ENCODE results near the gene CGRRF1.

CGRRF1 gene

DNA sequence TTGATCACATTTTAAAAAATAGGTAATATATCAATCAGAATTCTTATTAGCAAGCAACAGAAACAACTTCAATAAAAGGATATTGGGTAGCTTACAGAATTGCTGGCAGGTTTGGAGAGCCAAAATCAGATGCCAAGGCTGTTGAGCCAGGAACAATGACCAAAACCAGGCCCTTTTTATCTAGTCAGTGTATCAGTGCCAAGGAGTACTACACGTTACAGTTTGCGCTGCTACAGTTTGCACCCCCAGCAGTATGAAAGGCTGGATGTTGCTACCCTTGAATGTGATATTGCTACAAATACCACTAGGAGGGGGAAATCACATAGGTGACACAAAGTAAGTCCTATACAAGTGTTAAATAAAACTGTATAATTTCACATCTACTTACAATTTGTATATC, 19.3 kb downstream of the CGRRF1 start:
- TF ChIP-seq, protein P1, sequence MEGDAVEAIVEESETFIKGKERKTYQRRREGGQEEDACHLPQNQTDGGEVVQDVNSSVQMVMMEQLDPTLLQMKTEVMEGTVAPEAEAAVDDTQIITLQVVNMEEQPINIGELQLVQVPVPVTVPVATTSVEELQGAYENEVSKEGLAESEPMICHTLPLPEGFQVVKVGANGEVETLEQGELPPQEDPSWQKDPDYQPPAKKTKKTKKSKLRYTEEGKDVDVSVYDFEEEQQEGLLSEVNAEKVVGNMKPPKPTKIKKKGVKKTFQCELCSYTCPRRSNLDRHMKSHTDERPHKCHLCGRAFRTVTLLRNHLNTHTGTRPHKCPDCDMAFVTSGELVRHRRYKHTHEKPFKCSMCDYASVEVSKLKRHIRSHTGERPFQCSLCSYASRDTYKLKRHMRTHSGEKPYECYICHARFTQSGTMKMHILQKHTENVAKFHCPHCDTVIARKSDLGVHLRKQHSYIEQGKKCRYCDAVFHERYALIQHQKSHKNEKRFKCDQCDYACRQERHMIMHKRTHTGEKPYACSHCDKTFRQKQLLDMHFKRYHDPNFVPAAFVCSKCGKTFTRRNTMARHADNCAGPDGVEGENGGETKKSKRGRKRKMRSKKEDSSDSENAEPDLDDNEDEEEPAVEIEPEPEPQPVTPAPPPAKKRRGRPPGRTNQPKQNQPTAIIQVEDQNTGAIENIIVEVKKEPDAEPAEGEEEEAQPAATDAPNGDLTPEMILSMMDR (conservative IDR thresholded peaks at IDR 0.05): no peak
- no peak for TF ChIP-seq ZFX (IDR thresholded peaks at IDR 0.05)
- H3K27ac ChIP-seq: no peak overlapping the region

DNA sequence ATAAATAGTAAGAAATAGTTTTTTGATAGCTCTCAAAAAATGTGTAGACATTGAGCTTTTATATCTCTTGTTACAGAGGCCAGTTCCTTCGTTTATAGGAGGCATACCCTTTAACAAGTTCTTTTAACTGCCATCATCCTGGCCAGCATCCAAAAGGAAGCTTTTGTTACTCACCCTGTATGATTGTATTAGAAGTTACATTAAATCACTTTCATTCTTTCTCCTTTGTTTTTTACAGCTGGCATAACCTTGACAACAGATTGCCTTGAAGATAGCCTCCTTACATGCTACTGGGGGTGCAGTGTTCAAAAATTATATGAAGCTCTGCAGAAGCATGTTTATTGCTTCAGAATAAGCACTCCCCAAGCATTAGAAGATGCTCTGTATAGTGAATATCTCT, 20.1 kb downstream of the CGRRF1 start:
- H3K27ac ChIP-seq: no peak overlapping the region
- TF ChIP-seq ZFX (IDR thresholded peaks at IDR 0.05): no peak
- TF ChIP-seq, protein P1 (conservative IDR thresholded peaks at IDR 0.05): no peak

DNA sequence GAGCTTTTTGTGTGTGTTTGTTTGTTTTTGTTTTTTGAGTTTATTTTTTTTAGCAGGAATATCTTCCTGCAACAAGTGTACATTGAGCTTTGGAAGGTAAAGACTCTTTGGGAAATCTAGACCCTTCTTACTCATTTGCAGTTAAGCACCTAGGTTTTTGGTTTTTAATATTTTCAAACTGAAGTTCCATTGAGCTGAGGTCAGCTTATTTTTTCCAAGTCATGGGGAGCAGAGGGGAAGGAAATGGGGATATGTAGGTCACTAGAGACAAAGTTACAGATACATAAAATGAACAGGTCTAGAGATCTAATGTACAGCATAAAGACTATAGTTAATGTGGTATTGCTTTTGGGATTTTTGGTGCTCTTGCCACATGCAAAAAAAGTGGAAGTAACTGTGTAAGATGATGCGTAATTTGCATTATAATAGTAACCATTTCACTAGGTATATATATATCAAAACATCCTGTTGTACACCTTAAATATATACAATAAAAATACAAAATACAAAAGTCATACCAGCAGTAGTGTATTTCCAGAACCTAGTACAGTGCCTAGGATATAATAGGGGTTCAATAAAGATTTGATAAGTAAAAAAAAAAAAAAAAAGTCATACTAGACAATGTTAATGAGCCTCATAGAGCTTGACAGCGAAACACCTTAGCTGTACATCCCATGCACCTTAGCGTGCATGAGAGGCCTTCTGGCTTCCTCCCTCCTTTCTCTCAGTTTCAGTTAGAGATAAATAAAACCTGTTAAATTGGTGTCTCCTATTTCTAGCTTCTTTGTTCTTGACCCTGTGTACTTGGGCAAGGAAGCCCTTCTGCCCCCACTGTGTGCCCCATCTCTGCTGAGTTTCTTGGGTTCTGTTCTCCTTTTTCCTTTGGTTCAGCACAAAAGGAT, 22.7 kb downstream of the CGRRF1 start:
- H3K27ac ChIP-seq: no peak overlapping the region
- TF ChIP-seq, protein P1 (conservative IDR thresholded peaks at IDR 0.05): no peak
- TF ChIP-seq ZFX (IDR thresholded peaks at IDR 0.05): no peak

DNA sequence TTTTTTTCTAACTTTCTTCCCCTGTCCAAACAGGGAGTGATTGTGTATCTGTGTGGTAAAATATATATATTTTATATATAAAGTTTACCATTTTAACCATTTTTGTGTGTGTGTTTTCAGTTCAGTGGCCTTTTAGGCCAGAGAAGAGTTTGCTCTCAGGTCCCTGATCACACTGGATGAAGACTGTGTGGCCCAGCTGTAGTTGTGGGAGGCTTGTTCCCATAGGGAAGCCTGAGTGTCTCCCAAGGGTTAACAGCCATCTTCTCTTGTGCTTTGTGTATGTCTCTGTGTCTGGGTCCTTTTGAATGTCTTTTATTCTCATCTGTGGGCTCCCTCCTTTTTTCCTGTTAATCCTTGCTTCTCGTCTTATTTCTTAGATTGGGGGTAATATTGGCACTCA, 23.4 kb downstream of the CGRRF1 start:
- no peak for TF ChIP-seq ZFX (IDR thresholded peaks at IDR 0.05)
- TF ChIP-seq, protein P1 (conservative IDR thresholded peaks at IDR 0.05): no peak
- no peak overlapping the region for H3K27ac ChIP-seq

DNA sequence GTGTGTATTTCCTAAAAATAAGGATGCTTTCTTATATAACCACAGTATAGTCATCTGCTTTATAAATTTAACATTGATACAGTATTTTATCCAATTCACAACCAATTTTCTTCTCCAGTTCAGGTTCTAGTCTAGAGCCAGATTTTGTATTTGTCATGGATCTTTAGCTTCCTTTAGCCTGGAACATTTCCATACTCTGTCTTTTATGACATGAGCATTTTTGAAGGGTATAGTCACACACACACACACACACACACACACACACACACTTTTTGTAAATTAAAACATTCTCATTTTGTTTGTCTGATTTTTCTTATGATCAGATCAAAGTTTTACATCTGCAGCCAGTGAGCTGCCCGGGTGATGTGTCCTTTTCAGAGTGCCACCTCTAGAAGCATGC, 25.4 kb downstream of the CGRRF1 start:
- no peak for TF ChIP-seq ZFX (IDR thresholded peaks at IDR 0.05)
- TF ChIP-seq, protein P1 (conservative IDR thresholded peaks at IDR 0.05): no peak
- no peak overlapping the region for H3K27ac ChIP-seq

DNA sequence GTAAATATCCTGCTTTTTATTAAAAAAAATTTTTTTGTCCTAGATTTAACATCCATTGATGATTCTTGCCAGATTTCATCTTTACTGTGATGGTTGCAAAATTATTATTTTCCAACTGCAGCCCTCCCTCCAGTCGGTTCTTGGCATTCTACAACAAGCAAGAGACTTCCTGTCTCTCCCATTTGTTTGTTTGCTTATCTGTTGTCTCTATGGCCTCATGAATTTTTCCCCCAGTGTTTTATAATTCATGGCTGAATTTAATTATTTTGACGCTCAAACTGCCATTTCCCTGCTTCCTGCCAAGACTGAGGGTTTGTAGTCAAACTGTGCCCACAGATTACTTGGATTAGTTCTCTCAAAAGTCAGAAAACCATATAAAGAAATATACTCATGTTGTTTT, 25.9 kb downstream of the CGRRF1 start:
- H3K27ac ChIP-seq: no peak overlapping the region
- TF ChIP-seq, protein P1 (conservative IDR thresholded peaks at IDR 0.05): no peak
- no peak for TF ChIP-seq ZFX (IDR thresholded peaks at IDR 0.05)

DNA sequence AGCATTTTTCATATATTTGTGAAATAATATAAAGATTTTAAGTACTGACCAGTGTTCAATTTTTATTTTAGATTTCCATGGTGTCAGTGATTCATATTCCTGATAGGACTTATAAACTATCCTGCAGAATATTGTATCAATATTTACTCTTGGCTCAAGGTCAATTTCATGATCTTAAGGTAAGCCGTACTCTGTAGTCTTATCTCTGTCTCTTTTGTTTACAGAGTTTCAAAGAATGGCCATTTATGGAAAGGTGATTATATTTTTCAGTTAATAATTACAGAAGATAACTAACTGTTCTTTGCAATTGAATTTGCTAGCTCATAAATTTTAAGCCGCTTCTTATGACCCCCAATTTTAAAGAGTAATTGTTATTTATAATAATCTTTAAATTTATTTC, 27.9 kb downstream of the CGRRF1 start:
- TF ChIP-seq, protein P1 (conservative IDR thresholded peaks at IDR 0.05): no peak
- TF ChIP-seq ZFX (IDR thresholded peaks at IDR 0.05): no peak
- peak overlapping the region; percentile 63; the same call in 1 of the 2 replicates for H3K27ac ChIP-seq
